Type B pancreatic cell (in vitro differentiated cells): ENCODE data around the gene LIPH. TPM values are rescaled to one million over a fixed set of nuclear protein-coding genes. Genes with fewer than 3 reads are reported as not detected.

ENCODE experiments used
- DNase-seq: peaks from one replicate; pipeline ENCODE4 v3.0.0; 2021; ENCODE audit warnings: mixed read lengths; ENCODE audit not compliant: unreplicated experiment; ENCODE audit errors: extremely low spot score
- H3K27ac Mint-ChIP-seq: 2 replicates; pipeline ENCODE4 v1.8.0; 2021; ENCODE audit warnings: mild to moderate bottlenecking, mixed read lengths
- H3K27me3 Mint-ChIP-seq: 2 replicates; pipeline ENCODE4 v1.8.0; 2021; ENCODE audit warnings: mixed read lengths
- H3K36me3 Mint-ChIP-seq: 2 replicates; pipeline ENCODE4 v1.8.0; 2021; ENCODE audit warnings: mixed read lengths
- H3K4me1 Mint-ChIP-seq: one replicate; pipeline ENCODE4 v1.8.0; 2021; ENCODE audit warnings: mixed read lengths; ENCODE audit not compliant: unreplicated experiment
- H3K4me3 Mint-ChIP-seq: 2 replicates; pipeline ENCODE4 v1.8.0; 2021; ENCODE audit warnings: mild to moderate bottlenecking, mixed read lengths
- H3K9me3 Mint-ChIP-seq: 2 replicates; pipeline ENCODE4 v1.8.0; 2021; ENCODE audit warnings: mixed read lengths
- CTCF ChIP-seq: fragments of 200-600 bp; sonication (generic); conservative IDR thresholded peaks from 2 replicates; pipeline ENCODE4 v1.5.0; 2021; ENCODE audit warnings: antibody characterized with exemption, mild to moderate bottlenecking
- total RNA-seq: library from RNA; stranded (reverse); gene quantifications from 2 replicates; pipeline ENCODE4 v1.2.1, GENCODE V29; 2021; ENCODE audit warnings: low replicate concordance

LIPH gene
- total RNA-seq, 1 donor from 2014 or later: 5.3 TPM

- no peaks in the 10 kb centered on the region for H3K27me3 Mint-ChIP-seq
- no peaks in the 10 kb centered on the region for H3K4me1 Mint-ChIP-seq
- H3K27ac Mint-ChIP-seq: peak overlapping the region; percentile 18
- DNase-seq: no peak
- no peak for TF ChIP-seq CTCF
- H3K4me3 Mint-ChIP-seq: no peak overlapping the region
- H3K36me3 Mint-ChIP-seq: peaks cover 24% of the 10 kb centered on the region
- no peaks in the 10 kb centered on the region for H3K9me3 Mint-ChIP-seq
These were observed 62.1 kb downstream of the LIPH start for GRCh38 chr3:185490241-185490640.

- Mint-ChIP-seq H3K27me3 (no peaks in the 10 kb centered on the region), H3K4me1 (no peaks in the 10 kb centered on the region), H3K27ac (peak overlapping the region; percentile 21), H3K36me3 (peaks cover 22% of the 10 kb centered on the region), H3K9me3 (no peaks in the 10 kb centered on the region), H3K4me3 (peak overlapping the region; percentile 34)
- DNase-seq: no peak
- no peak for TF ChIP-seq CTCF
These were observed 62.9 kb downstream of the LIPH start for GRCh38 chr3:185489462-185489861.

GRCh38 chr3:185488465-185488864, 63.9 kb downstream of the LIPH start:
- DNase-seq: no peak
- peaks cover 15% of the 10 kb centered on the region for H3K36me3 Mint-ChIP-seq

DNA sequence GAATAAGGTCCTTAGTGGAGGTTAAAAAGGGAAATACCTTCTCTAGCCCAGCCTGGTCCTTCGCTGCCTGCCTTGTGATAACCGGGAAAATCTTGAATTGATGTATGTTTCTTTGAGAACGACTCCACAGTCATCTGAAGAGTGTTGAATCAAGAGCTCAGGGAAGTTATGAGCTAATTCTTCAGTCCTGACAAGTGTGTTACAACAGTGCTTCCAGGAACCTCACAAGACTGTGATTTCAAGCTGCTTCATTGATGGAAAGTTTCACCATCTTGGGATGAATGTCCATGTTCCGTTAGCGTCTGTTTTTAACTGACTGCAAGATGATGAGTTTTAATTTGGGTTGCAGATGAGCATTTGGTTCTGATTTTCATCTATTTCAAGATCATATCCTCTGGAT, 66.0 kb downstream of the LIPH start:
- no peak for TF ChIP-seq CTCF
- DNase-seq: no peak
- Mint-ChIP-seq H3K4me1 (no peaks in the 10 kb centered on the region), H3K27me3 (no peaks in the 10 kb centered on the region), H3K9me3 (no peaks in the 10 kb centered on the region), H3K27ac (no peak overlapping the region), H3K36me3 (peaks cover 22% of the 10 kb centered on the region), H3K4me3 (no peak overlapping the region)

More at GRCh38 chr3:185488465-185488864, 63.9 kb downstream of the LIPH start:
- Mint-ChIP-seq H3K4me1 (no peaks in the 10 kb centered on the region), H3K9me3 (no peaks in the 10 kb centered on the region), H3K4me3 (no peak overlapping the region), H3K27ac (no peak overlapping the region), H3K27me3 (no peaks in the 10 kb centered on the region)
- TF ChIP-seq CTCF: no peak

DNA sequence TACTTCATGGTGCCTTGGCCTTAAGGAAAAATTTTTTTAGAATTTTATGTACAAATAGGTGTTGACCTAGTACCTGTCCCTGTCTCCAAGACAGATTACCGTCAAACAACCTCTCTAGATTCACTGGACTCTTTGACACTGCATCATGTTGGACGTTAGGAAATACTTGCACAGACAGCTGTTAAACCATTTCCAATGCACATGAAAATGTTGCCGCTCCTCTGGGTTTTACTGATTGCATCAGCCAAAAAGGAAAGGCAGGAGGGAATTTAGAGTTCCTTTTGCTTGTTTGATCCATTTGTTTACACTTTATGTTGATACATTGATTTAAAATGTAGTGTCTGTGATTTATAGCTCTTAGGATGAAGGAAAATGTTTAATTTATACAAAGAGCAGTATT, 68.1 kb downstream of the LIPH start:
- no peak overlapping the region for H3K27ac Mint-ChIP-seq
- H3K9me3 Mint-ChIP-seq: no peaks in the 10 kb centered on the region
- H3K36me3 Mint-ChIP-seq: peaks cover 15% of the 10 kb centered on the region
- DNase-seq: no peak
- no peaks in the 10 kb centered on the region for H3K27me3 Mint-ChIP-seq
- H3K4me3 Mint-ChIP-seq: no peak overlapping the region
- no peak for TF ChIP-seq CTCF
- no peaks in the 10 kb centered on the region for H3K4me1 Mint-ChIP-seq

- Mint-ChIP-seq H3K4me1 (no peaks in the 10 kb centered on the region), H3K9me3 (no peaks in the 10 kb centered on the region), H3K27me3 (no peaks in the 10 kb centered on the region), H3K36me3 (peaks cover 13% of the 10 kb centered on the region), H3K4me3 (no peak overlapping the region), H3K27ac (no peak overlapping the region)
- DNase-seq: no peak
- TF ChIP-seq CTCF: no peak
These were observed 72.9 kb downstream of the LIPH start for GRCh38 chr3:185479373-185479945.
